Frontal cortex (tissue), 4 donors: ENCODE results near the gene PCDHAC2. TPM values are rescaled to one million over a fixed set of nuclear protein-coding genes. Genes with fewer than 3 reads are reported as not detected.
A peak's percentile ranks its signal among the peaks of the same experiment; 100 is the strongest.

Experiments
- DNase-seq, 2 donors: peaks; one replicate each; pipeline ENCODE4 v3.0.0; 2012; ENCODE audit warnings: low spot score in 2 of 2
- FAIRE-seq: peaks from 2 replicates; lab custom pipeline; 2012; peaks lifted over from hg19 to GRCh38; lab: Jason Lieb, UNC
- total RNA-seq: library from RNA; depleted of rRNA; stranded (reverse); fragments of >200 nt; gene quantifications from one replicate; pipeline ENCODE4 v1.2.3, GENCODE V29; 2014
- donor health status: control.
- donor health status: control.
- donor health status: control.

PCDHAC2 gene, protein sequence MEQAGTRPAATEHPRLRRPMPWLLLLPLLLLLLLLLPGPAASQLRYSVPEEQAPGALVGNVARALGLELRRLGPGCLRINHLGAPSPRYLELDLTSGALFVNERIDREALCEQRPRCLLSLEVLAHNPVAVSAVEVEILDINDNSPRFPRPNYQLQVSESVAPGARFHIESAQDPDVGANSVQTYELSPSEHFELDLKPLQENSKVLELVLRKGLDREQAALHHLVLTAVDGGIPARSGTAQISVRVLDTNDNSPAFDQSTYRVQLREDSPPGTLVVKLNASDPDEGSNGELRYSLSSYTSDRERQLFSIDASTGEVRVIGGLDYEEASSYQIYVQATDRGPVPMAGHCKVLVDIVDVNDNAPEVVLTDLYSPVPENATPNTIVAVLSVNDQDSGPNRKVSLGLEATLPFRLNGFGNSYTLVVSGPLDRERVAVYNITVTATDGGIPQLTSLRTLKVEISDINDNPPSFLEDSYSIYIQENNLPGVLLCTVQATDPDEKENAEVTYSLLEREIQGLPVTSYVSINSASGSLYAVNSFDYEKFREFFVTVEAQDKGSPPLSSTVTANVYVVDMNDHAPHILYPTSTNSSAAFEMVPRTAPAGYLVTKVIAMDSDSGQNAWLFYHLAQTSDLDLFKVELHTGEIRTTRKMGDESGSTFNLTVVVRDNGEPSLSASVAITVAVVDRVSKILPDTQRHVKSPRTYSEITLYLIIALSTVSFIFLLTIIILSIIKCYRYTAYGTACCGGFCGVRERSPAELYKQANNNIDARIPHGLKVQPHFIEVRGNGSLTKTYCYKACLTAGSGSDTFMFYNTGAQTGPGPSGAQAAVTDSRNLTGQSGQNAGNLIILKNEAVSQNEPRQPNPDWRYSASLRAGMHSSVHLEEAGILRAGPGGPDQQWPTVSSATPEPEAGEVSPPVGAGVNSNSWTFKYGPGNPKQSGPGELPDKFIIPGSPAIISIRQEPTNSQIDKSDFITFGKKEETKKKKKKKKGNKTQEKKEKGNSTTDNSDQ
- 29.8 TPM for total RNA-seq

DNA sequence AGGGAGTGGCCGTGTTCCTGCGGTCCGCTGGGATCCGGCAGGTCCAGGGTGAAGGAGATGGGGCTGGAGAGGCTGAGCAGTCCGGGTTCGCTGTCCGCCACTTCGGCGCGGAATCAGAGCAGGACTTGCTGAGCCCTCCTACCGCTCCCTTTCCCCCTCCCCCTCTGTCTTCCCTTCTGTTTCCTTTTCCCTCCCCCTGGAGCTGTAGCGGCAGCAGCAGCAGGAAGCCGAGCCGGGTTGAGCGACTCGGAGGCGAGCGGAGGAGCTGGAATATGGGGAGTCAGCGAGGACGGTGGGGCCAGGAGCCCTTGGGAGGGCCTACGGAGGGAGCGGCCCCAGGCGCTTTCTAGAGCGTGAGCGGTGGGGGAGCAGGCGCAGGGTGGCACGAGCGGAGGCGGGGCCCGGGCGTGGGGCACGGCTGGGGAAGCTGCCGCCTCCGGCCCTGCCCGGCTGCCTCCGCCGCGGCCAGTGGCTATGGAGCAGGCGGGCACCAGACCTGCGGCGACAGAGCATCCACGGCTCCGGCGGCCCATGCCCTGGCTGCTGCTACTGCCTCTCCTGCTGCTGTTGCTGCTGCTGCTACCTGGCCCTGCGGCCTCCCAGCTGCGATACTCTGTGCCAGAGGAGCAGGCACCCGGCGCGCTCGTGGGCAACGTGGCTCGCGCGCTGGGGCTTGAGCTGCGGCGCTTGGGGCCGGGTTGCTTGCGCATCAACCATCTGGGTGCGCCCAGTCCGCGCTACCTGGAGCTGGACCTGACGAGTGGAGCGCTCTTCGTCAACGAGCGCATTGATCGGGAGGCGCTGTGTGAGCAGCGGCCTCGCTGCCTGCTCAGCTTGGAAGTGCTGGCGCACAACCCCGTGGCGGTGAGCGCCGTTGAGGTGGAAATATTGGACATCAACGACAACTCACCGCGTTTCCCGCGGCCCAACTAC, at the start of gene PCDHAC2:
Gene PCDHAC2 (plus strand): TSS at position 184 of the 933 bp plus-strand sequence. CDS start 291 bp downstream, at position 475.
- FAIRE-seq (no peak), DNase-seq (peak; percentile 48 to 52)

DNA sequence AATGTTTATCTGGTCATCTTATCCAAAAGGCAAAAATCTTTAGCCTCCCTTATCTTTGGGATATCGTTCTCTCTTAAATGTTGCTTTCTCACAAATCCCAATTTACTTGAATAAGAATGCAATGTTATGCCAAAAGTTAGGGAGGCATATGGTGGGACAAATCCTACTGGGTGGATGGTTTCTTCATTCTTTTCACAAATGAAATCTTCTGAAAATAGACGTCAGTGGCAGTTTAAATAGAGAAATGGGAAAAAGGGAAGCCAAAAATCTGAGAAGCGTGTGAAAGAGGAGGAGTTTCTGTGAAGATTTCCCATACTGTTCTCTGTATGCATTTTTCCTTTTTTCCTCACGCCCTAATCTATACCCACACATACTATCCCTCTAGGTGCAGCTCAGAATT, 42.7 kb upstream of the PCDHAC2 start:
- FAIRE-seq (no peak), DNase-seq (no peak)

DNA sequence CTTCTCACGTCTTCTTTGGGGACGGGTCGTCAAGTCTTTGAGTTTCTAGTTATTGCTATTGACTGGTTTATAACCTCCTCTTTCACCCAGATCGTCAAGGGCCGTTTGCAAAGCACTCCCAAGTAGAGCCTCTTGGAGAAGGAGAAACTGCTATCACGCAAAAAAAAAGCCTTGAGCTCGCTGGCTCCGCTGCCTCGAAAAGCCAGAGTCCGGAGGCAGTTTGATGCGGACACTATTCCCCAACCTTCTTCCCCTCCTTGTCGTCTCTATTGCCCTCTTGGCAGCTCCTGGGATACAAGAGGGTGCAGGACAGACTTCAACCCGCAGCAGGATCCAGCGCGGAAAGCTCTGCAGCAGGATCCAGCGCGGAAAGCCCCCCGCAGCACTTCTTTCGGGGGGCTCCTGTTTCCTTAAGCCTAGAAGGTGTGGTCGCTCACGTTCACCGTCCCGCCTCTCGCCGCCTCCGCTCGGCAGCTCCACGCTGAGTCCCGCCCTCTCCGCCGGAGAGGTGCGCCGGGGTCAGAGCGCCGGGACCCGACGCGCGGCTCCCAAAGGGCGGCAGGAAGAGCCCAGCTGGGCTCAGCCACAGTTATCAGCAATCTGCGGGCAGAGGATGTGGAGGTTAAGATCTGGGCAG, 40.4 kb upstream of the PCDHAC2 start, which contains the start of gene PCDHAC1:
Gene PCDHAC1 (plus strand): TSS at position 494 of the 637 bp plus-strand sequence. CDS start 594 bp downstream, outside the sequence.
- no peak for FAIRE-seq
- DNase-seq, result peak in 1 of 2 donors; percentile 37

DNA sequence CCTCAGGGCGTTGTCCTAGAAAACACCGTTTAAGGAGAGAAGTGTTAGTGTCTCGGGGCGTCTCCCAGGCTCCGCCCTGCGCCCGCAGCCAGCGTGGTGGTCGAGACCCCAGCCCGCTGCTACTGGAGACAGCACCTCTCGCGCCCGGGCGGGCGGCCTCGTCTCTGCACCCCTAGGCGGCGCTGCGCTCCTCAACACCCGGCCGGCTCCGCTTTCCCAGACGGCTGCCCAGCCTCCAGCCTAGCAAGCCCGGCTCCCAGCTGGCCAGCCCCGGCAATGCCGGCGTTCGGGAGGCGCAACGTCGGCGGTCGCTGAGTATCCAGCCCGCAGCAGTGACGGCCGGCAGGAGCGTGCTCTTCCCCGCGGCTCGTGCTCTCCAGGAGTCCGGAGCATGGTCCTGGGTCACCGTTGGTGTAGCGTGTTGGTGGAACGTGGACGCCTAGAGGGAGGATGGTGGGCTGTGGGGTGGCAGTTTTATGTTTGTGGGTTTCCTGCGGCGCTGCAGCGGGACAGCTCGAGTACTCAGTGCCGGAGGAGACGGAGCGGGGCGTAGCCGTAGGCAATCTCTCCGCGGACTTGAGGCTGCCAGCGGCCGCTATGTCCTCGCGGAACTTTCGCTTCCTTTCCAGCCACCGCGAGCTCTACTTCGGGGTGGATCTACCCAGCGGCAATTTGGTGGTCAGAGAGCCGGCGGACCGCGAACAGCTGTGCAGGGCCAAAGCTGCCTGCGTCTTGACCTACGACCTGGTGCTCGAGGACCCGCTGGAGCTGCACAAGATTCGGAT, 39.6 kb upstream of the PCDHAC2 start:
- no peak for FAIRE-seq

DNA sequence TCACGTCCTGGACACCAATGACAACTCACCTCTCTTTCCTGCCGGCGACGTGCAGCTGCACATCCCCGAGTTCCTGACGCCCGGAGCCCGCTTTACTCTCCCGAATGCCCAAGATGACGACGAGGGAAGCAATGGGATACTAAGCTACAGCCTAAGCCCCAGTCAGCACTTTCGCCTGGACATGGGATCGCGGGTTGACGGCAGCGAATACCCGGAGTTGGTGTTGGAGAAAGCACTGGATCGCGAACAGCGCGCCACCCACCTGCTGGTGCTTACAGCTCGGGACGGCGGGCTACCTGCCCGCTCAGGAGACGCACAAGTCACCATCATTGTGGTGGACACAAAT, 39.1 kb upstream of the PCDHAC2 start:
- FAIRE-seq, result no peak
- no peak for DNase-seq

More for the DNA sequence above, 39.6 kb upstream of the PCDHAC2 start:
- DNase-seq, result peak; percentile 63 to 77

DNA sequence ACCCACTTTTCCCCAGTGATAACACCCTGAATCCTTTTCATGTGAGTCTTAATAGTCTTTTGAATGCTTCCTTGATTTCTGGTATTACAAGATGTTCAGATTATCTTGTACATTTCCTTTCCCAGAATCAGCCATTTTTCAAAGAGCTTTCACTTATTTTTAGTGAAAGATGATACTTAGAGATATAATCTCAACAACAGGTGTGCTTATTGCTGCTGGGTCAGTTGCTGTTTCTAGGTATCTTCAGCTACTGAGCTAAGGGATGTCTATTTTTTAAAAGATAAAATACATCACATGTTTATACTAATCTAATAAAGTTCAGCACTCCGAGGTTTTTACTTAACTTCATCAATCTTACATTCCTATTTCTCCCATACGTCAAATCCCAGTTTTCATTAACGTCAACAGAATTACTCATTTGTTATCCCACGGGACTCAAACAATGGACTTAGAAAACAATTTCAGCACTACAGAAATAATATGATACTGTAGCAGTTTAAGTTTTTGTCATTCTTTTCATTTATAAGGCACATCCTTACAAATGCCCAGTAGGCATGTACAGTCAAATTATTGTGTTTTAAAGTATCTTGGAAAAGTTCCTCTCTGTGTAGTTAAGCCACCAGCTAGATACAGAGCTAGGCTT, 31.2 kb upstream of the PCDHAC2 start:
- no peak for DNase-seq
- no peak for FAIRE-seq

DNA sequence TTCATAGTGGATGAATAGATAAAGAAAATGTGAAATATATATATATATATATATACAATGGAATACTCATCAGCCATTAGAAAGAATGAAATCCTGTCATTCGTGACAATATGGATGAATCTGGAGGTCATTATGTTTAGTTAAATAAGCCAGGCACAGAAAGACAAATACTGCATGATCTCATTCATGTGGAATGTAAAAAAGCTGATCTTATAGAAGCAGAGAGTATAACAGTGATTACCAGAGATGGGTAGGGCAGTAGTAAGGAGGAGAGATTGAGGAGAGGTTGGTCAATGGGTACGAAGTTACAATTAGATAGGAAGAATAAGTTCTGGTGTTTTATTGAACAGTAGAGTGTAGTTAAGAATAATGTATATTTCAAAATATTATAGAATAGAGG, 19.7 kb upstream of the PCDHAC2 start:
- DNase-seq, result no peak
- no peak for FAIRE-seq

DNA sequence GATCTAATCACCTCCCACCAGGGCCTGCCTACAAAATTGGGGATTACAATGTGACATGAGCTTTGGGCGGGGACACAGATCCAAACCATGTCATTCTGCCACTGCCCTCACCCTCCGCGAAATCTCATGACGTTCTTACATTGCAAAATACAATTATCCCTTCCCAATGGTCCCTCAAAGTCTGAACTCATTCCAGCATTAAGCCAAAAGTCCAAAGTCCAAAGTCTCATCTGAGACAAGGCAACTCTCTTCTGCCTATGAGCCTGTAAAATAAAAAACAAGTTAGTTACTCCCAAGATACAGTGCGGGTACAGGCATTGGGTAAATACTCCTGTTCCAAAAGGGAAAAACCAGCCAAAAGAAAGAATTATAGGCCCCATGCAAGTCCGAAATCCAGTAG, 14.6 kb upstream of the PCDHAC2 start:
- no peak for FAIRE-seq

DNA sequence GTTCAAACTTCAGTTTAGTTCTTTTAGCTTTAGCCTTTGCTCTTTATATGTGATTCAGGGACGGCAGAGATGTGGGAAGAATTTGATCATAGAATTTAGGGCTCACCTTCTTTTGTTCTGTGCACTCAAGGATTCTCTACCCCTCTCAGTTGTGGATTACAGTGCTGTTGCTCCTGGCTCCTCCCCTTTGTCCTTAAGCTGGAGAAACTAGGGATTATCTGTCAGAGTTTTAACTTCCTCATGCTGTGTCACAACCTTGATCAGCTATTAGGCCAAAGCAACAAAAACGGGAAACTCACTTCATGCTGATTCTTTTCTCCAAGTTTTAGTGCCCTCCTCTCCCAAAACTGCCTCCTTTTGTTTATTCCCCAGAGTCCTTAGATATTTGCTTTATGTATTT, 13.0 kb upstream of the PCDHAC2 start:
- DNase-seq (no peak), FAIRE-seq (no peak)

More for the DNA sequence above, 14.6 kb upstream of the PCDHAC2 start:
- DNase-seq, result no peak

DNA sequence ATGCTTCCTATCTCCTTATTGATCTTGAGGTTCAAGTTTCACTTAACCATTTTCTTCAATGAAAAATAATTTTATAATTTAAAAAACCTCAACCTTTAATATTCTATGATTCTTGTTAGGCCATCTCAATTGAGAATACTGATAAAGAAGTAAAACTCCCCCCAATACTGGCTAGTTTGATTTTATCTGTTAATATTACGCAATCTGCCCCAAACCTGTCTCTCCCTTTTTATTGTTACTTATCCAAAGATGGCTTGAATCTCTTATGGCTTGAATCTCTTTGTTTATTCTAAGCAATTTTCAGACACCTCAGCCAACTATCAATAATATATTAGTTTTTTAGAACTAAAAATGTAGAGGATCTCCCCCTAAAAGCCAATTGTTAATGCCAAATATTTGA, 4.1 kb upstream of the PCDHAC2 start:
- FAIRE-seq (no peak), DNase-seq (no peak)

DNA sequence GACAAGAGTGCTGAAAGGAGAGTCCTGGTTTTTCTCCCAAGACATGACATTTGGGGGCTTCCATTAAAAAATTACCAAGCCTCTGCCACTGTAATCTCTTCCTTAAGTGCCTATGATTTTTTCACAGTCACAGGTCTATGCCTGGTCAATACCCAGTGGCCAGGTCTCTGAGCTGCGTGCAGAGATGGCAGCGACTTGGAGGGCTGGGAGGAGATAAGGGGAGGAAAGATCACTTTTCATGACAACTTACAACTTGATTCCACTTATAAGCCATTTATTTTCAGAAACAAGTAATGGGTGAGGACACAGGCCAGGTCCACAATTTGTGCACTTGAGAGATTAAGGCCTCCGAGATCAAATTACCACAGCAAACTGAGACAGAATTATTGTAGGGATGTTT, 1.9 kb upstream of the PCDHAC2 start:
- FAIRE-seq, result no peak
- no peak for DNase-seq

DNA sequence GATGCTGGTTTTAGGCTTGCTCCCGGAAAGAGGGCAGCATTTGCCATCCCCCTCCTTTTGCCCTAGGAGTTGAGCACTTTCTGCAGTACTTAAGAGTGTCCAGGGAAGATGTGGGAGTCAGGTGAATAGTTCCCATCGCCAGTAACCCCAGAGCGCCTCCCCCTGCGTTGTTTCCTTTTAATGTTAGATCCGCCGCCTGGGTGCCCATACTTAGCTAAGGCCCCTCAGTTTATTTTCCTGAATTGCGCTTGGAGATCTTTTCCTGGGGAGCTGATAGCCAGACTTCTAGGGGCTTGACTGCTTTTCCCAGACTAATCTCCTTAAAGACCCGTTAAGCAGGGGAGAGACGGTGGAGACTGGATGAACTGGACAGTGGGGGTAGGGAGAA, 377 bp upstream of the PCDHAC2 start:
- FAIRE-seq (no peak), DNase-seq (peak in 1 of 2 donors; percentile 19)

DNA sequence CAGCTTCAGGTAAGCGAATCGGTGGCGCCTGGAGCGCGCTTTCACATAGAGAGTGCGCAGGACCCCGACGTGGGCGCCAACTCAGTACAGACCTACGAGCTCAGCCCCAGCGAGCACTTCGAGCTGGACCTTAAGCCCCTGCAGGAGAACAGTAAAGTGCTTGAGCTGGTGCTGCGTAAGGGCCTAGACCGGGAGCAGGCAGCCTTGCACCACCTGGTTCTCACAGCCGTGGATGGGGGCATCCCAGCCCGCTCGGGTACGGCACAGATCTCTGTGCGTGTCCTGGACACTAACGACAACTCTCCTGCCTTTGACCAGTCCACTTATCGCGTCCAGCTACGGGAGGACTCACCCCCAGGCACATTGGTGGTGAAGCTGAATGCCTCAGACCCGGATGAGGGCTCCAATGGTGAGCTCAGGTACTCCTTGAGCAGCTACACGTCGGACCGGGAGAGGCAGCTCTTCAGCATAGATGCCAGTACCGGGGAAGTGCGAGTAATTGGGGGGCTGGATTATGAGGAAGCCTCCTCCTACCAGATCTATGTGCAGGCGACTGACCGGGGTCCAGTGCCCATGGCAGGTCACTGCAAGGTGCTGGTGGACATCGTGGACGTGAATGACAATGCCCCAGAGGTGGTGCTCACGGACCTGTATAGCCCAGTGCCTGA, 1.1 kb downstream of the PCDHAC2 start:
- DNase-seq (no peak), FAIRE-seq (no peak)

DNA sequence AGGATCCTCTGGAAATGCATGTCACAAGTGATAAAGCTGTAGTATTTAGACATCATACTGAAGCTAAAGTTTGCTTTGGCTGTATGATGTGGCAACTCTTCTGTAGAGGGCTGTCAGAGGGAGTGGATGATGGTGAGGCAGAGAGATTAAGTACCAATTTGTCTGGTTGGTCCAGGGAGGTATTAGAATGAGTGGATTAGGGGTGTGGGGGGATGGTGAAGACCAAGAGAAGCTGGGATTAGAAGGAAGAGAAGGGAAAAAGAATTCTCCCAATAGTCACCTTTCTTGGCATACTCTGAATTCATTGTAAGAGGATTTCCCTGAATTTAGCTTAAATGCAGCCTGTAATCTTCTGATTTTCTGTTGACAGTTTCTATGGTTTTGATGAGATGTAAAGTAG, 3.6 kb downstream of the PCDHAC2 start:
- no peak for DNase-seq
- FAIRE-seq, result no peak

DNA sequence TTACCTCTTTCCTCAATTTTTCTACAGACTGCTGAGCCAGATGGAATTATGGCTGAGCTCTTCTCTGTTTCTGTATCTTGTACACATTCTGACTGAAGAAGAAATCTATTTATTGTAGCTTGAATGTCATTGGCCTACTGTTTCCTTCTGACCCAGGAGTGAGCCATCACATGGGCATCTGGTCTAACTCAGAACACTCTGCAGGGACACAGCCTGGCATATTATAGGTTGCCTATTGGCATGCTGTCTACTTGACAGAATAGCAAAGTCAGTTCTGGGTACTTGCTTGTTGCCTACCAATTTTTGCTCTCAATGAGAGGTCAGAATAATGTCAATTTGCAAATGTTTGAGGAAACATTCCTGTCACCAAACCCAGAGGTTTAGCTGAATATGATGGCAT, 7.3 kb downstream of the PCDHAC2 start:
- DNase-seq, result no peak

DNA sequence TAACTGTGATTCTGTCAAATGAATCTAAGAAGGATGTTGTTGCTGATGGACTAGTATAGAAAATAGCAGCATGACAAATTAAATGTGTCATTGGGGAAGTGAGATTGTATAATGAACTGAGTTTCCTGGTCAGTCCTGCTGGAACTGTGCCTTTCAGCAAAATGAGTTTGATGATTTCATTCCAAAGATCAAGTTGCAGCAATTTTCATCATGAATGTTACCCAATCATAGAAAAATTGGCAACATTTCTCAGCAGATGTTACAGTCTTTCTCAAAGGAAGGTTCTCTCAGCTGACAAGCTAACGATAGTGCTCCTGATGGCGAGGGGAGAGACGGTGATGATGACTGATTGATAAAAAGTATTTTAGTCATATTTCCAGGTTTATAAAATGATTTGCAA, 10.7 kb downstream of the PCDHAC2 start:
- DNase-seq (no peak), FAIRE-seq (no peak)

More for the DNA sequence above, 7.3 kb downstream of the PCDHAC2 start:
- no peak for FAIRE-seq

DNA sequence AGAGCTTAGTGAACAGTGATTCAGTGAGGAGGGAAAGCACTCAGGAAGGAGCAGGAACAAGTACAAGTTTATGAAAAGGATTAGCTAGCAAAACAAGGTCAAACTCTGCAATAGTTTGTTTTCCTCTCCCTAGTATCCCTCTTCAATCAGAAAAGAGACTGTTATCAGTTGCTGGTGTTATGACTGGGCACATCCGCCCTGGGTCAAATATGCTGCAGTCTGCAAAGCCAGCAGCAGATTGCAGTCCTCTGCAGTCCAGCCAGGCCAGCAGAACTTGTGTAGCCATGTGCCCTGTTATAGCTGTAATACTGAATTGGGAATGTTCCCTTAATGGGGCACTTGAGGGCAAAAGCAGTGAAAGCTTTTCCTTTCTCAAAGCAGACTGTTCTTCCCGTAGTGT, 12.0 kb downstream of the PCDHAC2 start:
- FAIRE-seq (no peak), DNase-seq (no peak)
